HepG2 (cell line): ENCODE measurements around the gene NEURL2. TPM values are rescaled to one million over a fixed set of nuclear protein-coding genes. Genes with fewer than 3 reads are reported as not detected.

Experiments
- ARHGAP35 ChIP-seq: sonication (generic); formaldehyde crosslinking; IDR thresholded peaks from 2 replicates; pipeline ENCODE4 v1.9.0; 2022; ENCODE audit warnings: mild to moderate bottlenecking, inconsistent platforms, moderate library complexity, missing genetic modification reagents, borderline replicate concordance
- BCL3 ChIP-seq: sonication (generic); formaldehyde crosslinking; IDR thresholded peaks from 2 replicates; pipeline ENCODE4 v1.5.1; 2020; ENCODE audit warnings: mild to moderate bottlenecking, missing genetic modification reagents, moderate library complexity
- DR1 ChIP-seq: sonication (generic); formaldehyde crosslinking; IDR thresholded peaks from 2 replicates; pipeline ENCODE4 v1.8.0; 2021; ENCODE audit warnings: mild to moderate bottlenecking, missing genetic modification reagents, inconsistent platforms
- MAX ChIP-seq: IDR thresholded peaks from 2 replicates; pipeline ENCODE4 v1.6.1; 2012; ENCODE audit warnings: inconsistent platforms
- SCMH1 ChIP-seq: sonication (generic); formaldehyde crosslinking; IDR thresholded peaks from 2 replicates; pipeline ENCODE4 v1.9.0; 2021; ENCODE audit warnings: missing genetic modification reagents, mild to moderate bottlenecking, borderline replicate concordance
- SOX5 ChIP-seq: IDR thresholded peaks from 2 replicates; pipeline ENCODE4 v1.6.1; 2016; ENCODE audit warnings: borderline replicate concordance
- TRIM22 ChIP-seq: fragments of 450-650 bp; IDR thresholded peaks from 2 replicates; pipeline ENCODE4 v1.6.1; 2017
- XBP1 ChIP-seq: sonication (generic); formaldehyde crosslinking; IDR thresholded peaks from 2 replicates; pipeline ENCODE4 v1.5.0; 2020; ENCODE audit warnings: missing genetic modification reagents
- YEATS4 ChIP-seq: sonication (generic); formaldehyde crosslinking; IDR thresholded peaks from 2 replicates; pipeline ENCODE4 v1.4.0; 2020; ENCODE audit warnings: missing genetic modification reagents, borderline replicate concordance
- ZBTB34 ChIP-seq: sonication (generic); formaldehyde crosslinking; IDR thresholded peaks from 2 replicates; pipeline ENCODE4 v1.8.0; 2022; ENCODE audit warnings: mild to moderate bottlenecking, missing genetic modification reagents
- ZBTB43 ChIP-seq: sonication (generic); formaldehyde crosslinking; conservative IDR thresholded peaks from 2 replicates; pipeline ENCODE4 v1.4.0; 2020; ENCODE audit warnings: missing genetic modification reagents
- ZNF18 ChIP-seq: sonication (generic); formaldehyde crosslinking; IDR thresholded peaks from 2 replicates; pipeline ENCODE4 v1.8.0; 2022; ENCODE audit warnings: mild to moderate bottlenecking, missing genetic modification reagents; ENCODE audit not compliant: insufficient replicate concordance
- ZNF563 ChIP-seq: sonication (generic); formaldehyde crosslinking; IDR thresholded peaks from 2 replicates; pipeline ENCODE4 v1.8.0; 2022; ENCODE audit warnings: mild to moderate bottlenecking, moderate library complexity, missing genetic modification reagents
- ZNF879 ChIP-seq: sonication (generic); formaldehyde crosslinking; IDR thresholded peaks from 2 replicates; pipeline ENCODE4 v1.8.1; 2023; ENCODE audit warnings: missing genetic modification reagents
- ZSCAN31 ChIP-seq: sonication (generic); formaldehyde crosslinking; IDR thresholded peaks from 2 replicates; pipeline ENCODE4 v1.5.0; 2020; ENCODE audit warnings: low read depth, mild to moderate bottlenecking, missing genetic modification reagents
- ZXDC ChIP-seq: sonication (generic); formaldehyde crosslinking; IDR thresholded peaks from 2 replicates; pipeline ENCODE4 v1.5.0; 2020; ENCODE audit warnings: mild to moderate bottlenecking, missing genetic modification reagents
- polyA plus RNA-seq, 8 experiments: library from polyadenylated mRNA; depleted of rRNA in 3 of 8; stranded (reverse) in 7 of 8; unstranded in 1 of 8; fragments of >200 nt; fragmentation: Illumina TruSeq in 4 of 8; extraction: Trizol in 4 of 8; gene quantifications; 2 replicates each; pipeline versions ENCODE4 v1.2.1 to v1.2.3, GENCODE V29; 2011 to 2016; ENCODE audit warnings: low read depth in 4 of 8, missing spikeins in 1 of 8, mixed read lengths in 1 of 8; ENCODE audit not compliant: insufficient read depth in 1 of 8
- total RNA-seq, 5 experiments: library from RNA; depleted of rRNA; stranded (reverse); fragments of >200 nt; fragmentation: Illumina TruSeq; extraction: Trizol; gene quantifications; 2 replicates each; pipeline ENCODE4 v1.2.3, GENCODE V29; 2016; ENCODE audit warnings: low read depth in 1 of 5

Gene NEURL2
- total and polyA plus RNA-seq, 2 of the 13 experiments (the other 11 are each of a cell fraction or from before 2014, with no cell fraction given), result 7.2 to 9.7 TPM

- TF ChIP-seq ZNF879 (CRISPR knock-in tag) (no peak), ZBTB34 (CRISPR knock-in tag) (no peak), ZNF563 (CRISPR knock-in tag) (0 out of 2 replicates have a peak, but pooled peaks have one; percentile 51), ZBTB43 (CRISPR knock-in tag) (no peak), ZXDC (CRISPR knock-in tag) (no peak), XBP1 (no peak), ZSCAN31 (CRISPR knock-in tag) (no peak; the same call in 1 of the 2 replicates), SOX5 (CRISPR knock-in tag) (peak; percentile 53; the same call in 1 of the 2 replicates), BCL3 (no peak), ARHGAP35 (CRISPR knock-in tag) (no peak), DR1 (CRISPR knock-in tag) (no peak), ZNF18 (CRISPR knock-in tag) (no peak), MAX (no peak), YEATS4 (CRISPR knock-in tag) (peak; percentile 29; the same call in 1 of the 2 replicates), SCMH1 (CRISPR knock-in tag) (no peak), TRIM22 (no peak)
Observed at GRCh38 chr20:45925821-45926506, 35.0 kb upstream of the NEURL2 start (continued).
